Upper lobe of right lung (tissue), 1 donor: ENCODE measurements around the gene STX1A. TPM values are rescaled to one million over a fixed set of nuclear protein-coding genes. Genes with fewer than 3 reads are reported as not detected.

Experiments used
- ATAC-seq: fragments of 200-7000 bp; cut with Tn5 transposase; one replicate; pipeline ENCODE4 v1.9.1; 2020; ENCODE audit warnings: mild to moderate bottlenecking, moderate library complexity
- DNase-seq: peaks from one replicate; pipeline ENCODE4 v3.0.0-alpha.2; 2020
- H3K27ac ChIP-seq: fragments of 200-600 bp; one replicate; pipeline ENCODE4 v1.8.0; 2022
- H3K27me3 ChIP-seq: fragments of 200-600 bp; one replicate; pipeline ENCODE4 v1.8.0; 2022; ENCODE audit warnings: mild to moderate bottlenecking
- H3K36me3 ChIP-seq: fragments of 200-600 bp; one replicate; pipeline ENCODE4 v1.8.0; 2022
- H3K4me1 ChIP-seq: fragments of 200-600 bp; one replicate; pipeline ENCODE4 v1.8.0; 2022
- H3K4me3 ChIP-seq: fragments of 200-600 bp; one replicate; pipeline ENCODE4 v1.8.0; 2022; ENCODE audit warnings: mild to moderate bottlenecking
- H3K9me3 ChIP-seq: fragments of 200-600 bp; one replicate; pipeline ENCODE4 v1.8.0; 2022
- CTCF ChIP-seq: fragments of 200-600 bp; IDR thresholded peaks from one replicate; pipeline ENCODE4 v1.8.0; 2022; ENCODE audit warnings: antibody characterized with exemption
- intact Hi-C: fragments of 100-400 bp; cut with DNase I; formaldehyde crosslinking; loops from one replicate; pipeline ENCODE4 v1.11.0; 2022
- total RNA-seq: library from RNA; stranded (reverse); fragmentation: NEBNext Ultra II Directional; extraction: Animal tissue kit (Norgen Biotek cat#: 25700); gene quantifications from one replicate; pipeline ENCODE4 v1.2.1, GENCODE V29; 2021
- donor health status: DM: no; HTN: yes; CAD: no; lungs with severe emphysema.

STX1A gene
- total RNA-seq, 1 donor from 2014 or later: 6.3 TPM

GRCh38 chr7:73703757-73704639 is 15.5 kb downstream of the STX1A start:
- Histone ChIP-seq H3K4me3 (no peak overlapping the region), H3K9me3 (no peaks in the 10 kb centered on the region), H3K27ac (no peak overlapping the region), H3K27me3 (no peaks in the 10 kb centered on the region), H3K4me1 (no peaks in the 10 kb centered on the region), H3K36me3 (no peaks in the 10 kb centered on the region)
- no peak for TF ChIP-seq CTCF
- ATAC-seq (peak; percentile 68), DNase-seq (peak; percentile 77)
- intact Hi-C loops: no loop called here

GRCh38 chr7:73703225-73703624 is 16.2 kb downstream of the STX1A start:
- no peak overlapping the region for H3K4me3 ChIP-seq
- no peaks in the 10 kb centered on the region for H3K9me3 ChIP-seq
- peaks cover 4% of the 10 kb centered on the region for H3K36me3 ChIP-seq
- DNase-seq: no peak
- no peak for TF ChIP-seq CTCF
- no peak overlapping the region for H3K27ac ChIP-seq
- no peak for ATAC-seq
- intact Hi-C loops: no loop called here
- no peaks in the 10 kb centered on the region for H3K4me1 ChIP-seq
- H3K27me3 ChIP-seq: no peaks in the 10 kb centered on the region

- no peak for TF ChIP-seq CTCF
- no peak for ATAC-seq
- no peak for DNase-seq
- H3K36me3 ChIP-seq: peaks cover 9% of the 10 kb centered on the region
- intact Hi-C loops: no loop called here
- H3K4me3 ChIP-seq: no peak overlapping the region
- H3K27me3 ChIP-seq: no peaks in the 10 kb centered on the region
- no peaks in the 10 kb centered on the region for H3K4me1 ChIP-seq
- H3K9me3 ChIP-seq: no peaks in the 10 kb centered on the region
- H3K27ac ChIP-seq: no peak overlapping the region
Observed at GRCh38 chr7:73702665-73703064, 16.8 kb downstream of the STX1A start.

- DNase-seq (no peak), ATAC-seq (no peak)
- no peak overlapping the region for H3K27ac ChIP-seq
- no peak for TF ChIP-seq CTCF
- no peaks in the 10 kb centered on the region for H3K27me3 ChIP-seq
- H3K4me3 ChIP-seq: no peak overlapping the region
- H3K36me3 ChIP-seq: peaks cover 14% of the 10 kb centered on the region
- H3K9me3 ChIP-seq: no peaks in the 10 kb centered on the region
- intact Hi-C loops: no loop called here
- H3K4me1 ChIP-seq: no peaks in the 10 kb centered on the region
Observed at GRCh38 chr7:73702226-73702625, 17.2 kb downstream of the STX1A start.

GRCh38 chr7:73701357-73701995 is 18.0 kb downstream of the STX1A start:
- Histone ChIP-seq H3K4me3 (no peak overlapping the region), H3K27me3 (no peaks in the 10 kb centered on the region), H3K36me3 (peaks cover 21% of the 10 kb centered on the region), H3K4me1 (no peaks in the 10 kb centered on the region), H3K27ac (no peak overlapping the region), H3K9me3 (no peaks in the 10 kb centered on the region)
- TF ChIP-seq CTCF: peak; percentile 54
- intact Hi-C loops: no loop called here
- DNase-seq (no peak), ATAC-seq (peak; percentile 33)
